H1 (cell line): Measurements from ENCODE around the gene CYB5B.
"Not testable (repeated sequence)": the region's sequence is repeated elsewhere in the genome, so short reads cannot be mapped to it uniquely, and the experiment has no call there.

ENCODE experiments used
- CREB1 ChIP-seq: IDR thresholded peaks from 2 replicates; pipeline ENCODE4 v1.6.1; 2012; ENCODE audit warnings: inconsistent platforms
- CTCF ChIP-seq, 3 experiments: IDR thresholded peaks; 1 replicate in 2 of 3; 2 replicates in 1 of 3; pipeline versions ENCODE4 v1.5.1 to v1.6.1; 2011; ENCODE audit warnings: low read length in 3 of 3, mild to moderate bottlenecking in 3 of 3, inconsistent platforms in 2 of 3, low read depth in 1 of 3, moderate library complexity in 1 of 3; ENCODE audit not compliant: insufficient read depth in 1 of 3; ENCODE audit errors: control extremely low read depth in 1 of 3
- EZH2 ChIP-seq: fragments of 200-600 bp; sonication (generic); IDR thresholded peaks from 2 replicates; pipeline ENCODE4 v1.7.1; 2012; ENCODE audit warnings: low read depth, mild to moderate bottlenecking, moderate library complexity, low read length, inconsistent platforms; ENCODE audit not compliant: severe bottlenecking
- FOSL1 ChIP-seq: IDR thresholded peaks from 2 replicates; pipeline ENCODE4 v1.6.1; 2011; ENCODE audit warnings: mild to moderate bottlenecking, low read depth, low read length, moderate library complexity; ENCODE audit not compliant: insufficient read depth
- GTF2F1 ChIP-seq: IDR thresholded peaks from 2 replicates; pipeline ENCODE4 v1.6.1; 2012; ENCODE audit warnings: low read depth, low read length, improper control_type of control experiment, borderline replicate concordance
- HDAC6 ChIP-seq: IDR thresholded peaks from one replicate; pipeline ENCODE4 v1.7.1; 2012; ENCODE audit warnings: low read depth, mild to moderate bottlenecking, inconsistent platforms, low read length, moderate library complexity
- KDM1A ChIP-seq: fragments of 200-600, 300-600 bp; sonication (generic); IDR thresholded peaks from 2 replicates; pipeline ENCODE4 v1.7.1; 2016; ENCODE audit warnings: mild to moderate bottlenecking, low read length, borderline replicate concordance
- MAX ChIP-seq: IDR thresholded peaks from 2 replicates; pipeline ENCODE4 v1.6.1; 2012; ENCODE audit warnings: inconsistent platforms
- RXRA ChIP-seq: IDR thresholded peaks from 2 replicates; pipeline ENCODE4 v1.6.1; 2011; ENCODE audit warnings: low read depth, mild to moderate bottlenecking, low read length, moderate library complexity; ENCODE audit not compliant: insufficient read depth
- SIN3A ChIP-seq, 2 experiments: IDR thresholded peaks in 1 of 2; conservative IDR thresholded peaks in 1 of 2; 2 replicates each; pipeline ENCODE4 v1.6.1; 2011 to 2012; ENCODE audit warnings: low read length in 2 of 2, improper control_type of control experiment in 1 of 2, low read depth in 1 of 2, mild to moderate bottlenecking in 1 of 2

GRCh38 chr16:69429058-69429640 lies 4.7 kb downstream of the CYB5B start:
- not testable (repeated sequence) for TF ChIP-seq RXRA; FOSL1; CTCF (IDR thresholded peaks at IDR 0.05; ENCODE audit: control extremely low read depth in 1 of 3, insufficient read depth in 1 of 3, low read depth in 1 of 3, low read length in 3 of 3); GTF2F1; SIN3A (conservative IDR thresholded peaks at IDR 0.05 in 1 of 2, IDR thresholded peaks at IDR 0.05 in 1 of 2; ENCODE audit: low read depth in 1 of 2, low read length in 2 of 2); EZH2; HDAC6; MAX; KDM1A; CREB1
